Fibroblast of skin of scalp (primary cell): Measurements from ENCODE around the gene SHPK. TPM values are rescaled to one million over a fixed set of nuclear protein-coding genes. Genes with fewer than 3 reads are reported as not detected.

Source experiments
- DNase-seq: peaks from one replicate; pipeline ENCODE4 v3.0.0-alpha.2; 2013
- polyA plus RNA-seq, 2 experiments: library from polyadenylated mRNA; unstranded; fragments of 120-200 nt; gene quantifications; one replicate each; pipeline ENCODE4 v1.2.1, GENCODE V29; 2013; ENCODE audit not compliant: insufficient read length in 2 of 2

SHPK gene
- 6.1 TPM for polyA plus RNA-seq (2013, experiment 1 of 2; ENCODE audit: insufficient read length)
- polyA plus RNA-seq (2013, experiment 2 of 2; ENCODE audit: insufficient read length), result 5.4 TPM

GRCh38 chr17:3636154-3636907 is at the start of gene SHPK, which contains the start of gene CTNS:
TSS of gene SHPK (minus strand) at chr17:3636250. CDS start at chr17:3636219, 31 bp downstream.
TSS of gene CTNS (plus strand) at chr17:3636760. CDS start at chr17:3640207, 3,447 bp downstream.
- peak; percentile 97 for DNase-seq

- no peak for DNase-seq
These were observed 49.1 kb upstream of the SHPK start for GRCh38 chr17:3685174-3685573.

GRCh38 chr17:3683054-3683511 is 47.0 kb upstream of the SHPK start:
- DNase-seq, result peak; percentile 20

GRCh38 chr17:3682033-3682432 is 46.0 kb upstream of the SHPK start:
- DNase-seq, result no peak

GRCh38 chr17:3681565-3681964 is 45.5 kb upstream of the SHPK start:
- DNase-seq, result no peak

GRCh38 chr17:3681057-3681456 is 45.0 kb upstream of the SHPK start:
- no peak for DNase-seq

- DNase-seq, result no peak
These were observed 43.6 kb upstream of the SHPK start for GRCh38 chr17:3679531-3680126.

- no peak for DNase-seq
These were observed 42.9 kb upstream of the SHPK start for GRCh38 chr17:3678821-3679530.

- DNase-seq, result no peak
These were observed 42.2 kb upstream of the SHPK start for GRCh38 chr17:3678095-3678820.

- DNase-seq, result no peak
These were observed 39.8 kb upstream of the SHPK start for GRCh38 chr17:3675886-3676285.

- no peak for DNase-seq
These were observed 36.5 kb upstream of the SHPK start for GRCh38 chr17:3672571-3672970.

GRCh38 chr17:3669548-3669947 is 33.5 kb upstream of the SHPK start:
- no peak for DNase-seq

GRCh38 chr17:3669085-3669347 is 33.0 kb upstream of the SHPK start:
- DNase-seq, result no peak

GRCh38 chr17:3668279-3669084 is 32.4 kb upstream of the SHPK start, which contains the start of the genes EMC6 and TAX1BP3:
TSS of gene EMC6 (plus strand) at chr17:3668812. CDS start at chr17:3669147, 335 bp downstream.
TSS of gene TAX1BP3 (minus strand) at chr17:3668578. CDS start at chr17:3668526, 52 bp downstream.
- DNase-seq, result peak; percentile 98

GRCh38 chr17:3667366-3668278 is 31.6 kb upstream of the SHPK start:
- DNase-seq, result peak; percentile 95

- DNase-seq, result no peak
These were observed 30.5 kb upstream of the SHPK start for GRCh38 chr17:3666516-3666915.

GRCh38 chr17:3665834-3666233 is 29.8 kb upstream of the SHPK start:
- DNase-seq, result no peak

GRCh38 chr17:3663102-3664011 is 27.3 kb upstream of the SHPK start:
- DNase-seq, result no peak

GRCh38 chr17:3660311-3660891 is 24.4 kb upstream of the SHPK start:
- DNase-seq, result no peak
